HepG2 (cell line): ENCODE results near the gene C15orf62. TPM values are rescaled to one million over a fixed set of nuclear protein-coding genes. Genes with fewer than 3 reads are reported as not detected.
A peak's percentile ranks its signal among the peaks of the same experiment; 100 is the strongest.

Experiments
- CTCF ChIP-seq: sonication (generic); formaldehyde crosslinking; IDR thresholded peaks from 2 replicates; pipeline ENCODE4 v1.5.0; 2020; ENCODE audit warnings: mild to moderate bottlenecking, missing genetic modification reagents, moderate library complexity
- SP140L ChIP-seq: sonication (generic); formaldehyde crosslinking; IDR thresholded peaks from 2 replicates; pipeline ENCODE4 v1.4.0; 2020; ENCODE audit warnings: missing genetic modification reagents, borderline replicate concordance
- ZBED4 ChIP-seq: sonication (generic); formaldehyde crosslinking; IDR thresholded peaks from 2 replicates; pipeline ENCODE4 v1.4.0; 2020; ENCODE audit warnings: missing genetic modification reagents, borderline replicate concordance
- ZBTB20 ChIP-seq: sonication (generic); formaldehyde crosslinking; IDR thresholded peaks from 2 replicates; pipeline ENCODE4 v1.8.1; 2023; ENCODE audit warnings: missing genetic modification reagents, low read depth, mild to moderate bottlenecking, borderline replicate concordance
- ZNF460 ChIP-seq: sonication (generic); formaldehyde crosslinking; IDR thresholded peaks from 2 replicates; pipeline ENCODE4 v1.5.1; 2020; ENCODE audit warnings: missing genetic modification reagents, mild to moderate bottlenecking, borderline replicate concordance
- polyA plus RNA-seq, 8 experiments: library from polyadenylated mRNA; depleted of rRNA in 3 of 8; stranded (reverse) in 7 of 8; unstranded in 1 of 8; fragments of >200 nt; fragmentation: Illumina TruSeq in 4 of 8; extraction: Trizol in 4 of 8; gene quantifications; 2 replicates each; pipeline versions ENCODE4 v1.2.1 to v1.2.3, GENCODE V29; 2011 to 2016; ENCODE audit warnings: low read depth in 4 of 8, missing spikeins in 1 of 8, mixed read lengths in 1 of 8; ENCODE audit not compliant: insufficient read depth in 1 of 8
- total RNA-seq, 5 experiments: library from RNA; depleted of rRNA; stranded (reverse); fragments of >200 nt; fragmentation: Illumina TruSeq; extraction: Trizol; gene quantifications; 2 replicates each; pipeline ENCODE4 v1.2.3, GENCODE V29; 2016; ENCODE audit warnings: low read depth in 1 of 5
- TF ChIP-seq, protein P1 (sequence below): sonication (generic); formaldehyde crosslinking; IDR thresholded peaks from 2 replicates; pipeline ENCODE4 v1.5.0; 2020; ENCODE audit warnings: missing genetic modification reagents, mild to moderate bottlenecking, borderline replicate concordance
- TF ChIP-seq, protein P2 (sequence below): sonication (generic); formaldehyde crosslinking; IDR thresholded peaks from 2 replicates; pipeline ENCODE4 v1.4.0; 2020; ENCODE audit warnings: mild to moderate bottlenecking, missing genetic modification reagents

Gene C15orf62
- total and polyA plus RNA-seq, 2 of the 13 experiments (the other 11 are each of a cell fraction or from before 2014, with no cell fraction given) = 0.51 to 1.1 TPM

- no peak; the same call in 1 of the 2 replicates for TF ChIP-seq ZBED4 (CRISPR knock-in tag)
- TF ChIP-seq, protein P1, sequence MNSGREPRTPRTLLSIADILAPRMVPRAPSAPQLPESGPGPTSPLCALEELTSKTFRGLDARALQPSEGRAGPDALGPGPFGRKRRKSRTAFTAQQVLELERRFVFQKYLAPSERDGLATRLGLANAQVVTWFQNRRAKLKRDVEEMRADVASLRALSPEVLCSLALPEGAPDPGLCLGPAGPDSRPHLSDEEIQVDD = peak; percentile 58; the same call in 1 of the 2 replicates
- TF ChIP-seq ZBTB20 (CRISPR knock-in tag) = 0 out of 2 replicates have a peak, but pooled peaks have one; percentile 27
- TF ChIP-seq, protein P2, sequence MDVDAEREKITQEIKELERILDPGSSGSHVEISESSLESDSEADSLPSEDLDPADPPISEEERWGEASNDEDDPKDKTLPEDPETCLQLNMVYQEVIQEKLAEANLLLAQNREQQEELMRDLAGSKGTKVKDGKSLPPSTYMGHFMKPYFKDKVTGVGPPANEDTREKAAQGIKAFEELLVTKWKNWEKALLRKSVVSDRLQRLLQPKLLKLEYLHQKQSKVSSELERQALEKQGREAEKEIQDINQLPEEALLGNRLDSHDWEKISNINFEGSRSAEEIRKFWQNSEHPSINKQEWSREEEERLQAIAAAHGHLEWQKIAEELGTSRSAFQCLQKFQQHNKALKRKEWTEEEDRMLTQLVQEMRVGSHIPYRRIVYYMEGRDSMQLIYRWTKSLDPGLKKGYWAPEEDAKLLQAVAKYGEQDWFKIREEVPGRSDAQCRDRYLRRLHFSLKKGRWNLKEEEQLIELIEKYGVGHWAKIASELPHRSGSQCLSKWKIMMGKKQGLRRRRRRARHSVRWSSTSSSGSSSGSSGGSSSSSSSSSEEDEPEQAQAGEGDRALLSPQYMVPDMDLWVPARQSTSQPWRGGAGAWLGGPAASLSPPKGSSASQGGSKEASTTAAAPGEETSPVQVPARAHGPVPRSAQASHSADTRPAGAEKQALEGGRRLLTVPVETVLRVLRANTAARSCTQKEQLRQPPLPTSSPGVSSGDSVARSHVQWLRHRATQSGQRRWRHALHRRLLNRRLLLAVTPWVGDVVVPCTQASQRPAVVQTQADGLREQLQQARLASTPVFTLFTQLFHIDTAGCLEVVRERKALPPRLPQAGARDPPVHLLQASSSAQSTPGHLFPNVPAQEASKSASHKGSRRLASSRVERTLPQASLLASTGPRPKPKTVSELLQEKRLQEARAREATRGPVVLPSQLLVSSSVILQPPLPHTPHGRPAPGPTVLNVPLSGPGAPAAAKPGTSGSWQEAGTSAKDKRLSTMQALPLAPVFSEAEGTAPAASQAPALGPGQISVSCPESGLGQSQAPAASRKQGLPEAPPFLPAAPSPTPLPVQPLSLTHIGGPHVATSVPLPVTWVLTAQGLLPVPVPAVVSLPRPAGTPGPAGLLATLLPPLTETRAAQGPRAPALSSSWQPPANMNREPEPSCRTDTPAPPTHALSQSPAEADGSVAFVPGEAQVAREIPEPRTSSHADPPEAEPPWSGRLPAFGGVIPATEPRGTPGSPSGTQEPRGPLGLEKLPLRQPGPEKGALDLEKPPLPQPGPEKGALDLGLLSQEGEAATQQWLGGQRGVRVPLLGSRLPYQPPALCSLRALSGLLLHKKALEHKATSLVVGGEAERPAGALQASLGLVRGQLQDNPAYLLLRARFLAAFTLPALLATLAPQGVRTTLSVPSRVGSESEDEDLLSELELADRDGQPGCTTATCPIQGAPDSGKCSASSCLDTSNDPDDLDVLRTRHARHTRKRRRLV = peak; percentile 84
- no peak; the same call in 1 of the 2 replicates for TF ChIP-seq ZNF460 (CRISPR knock-in tag)
- TF ChIP-seq SP140L (CRISPR knock-in tag) = 0 out of 2 replicates have a peak, but pooled peaks have one; percentile 8
- TF ChIP-seq CTCF (CRISPR knock-in tag) = 0 out of 2 replicates have a peak, but pooled peaks have one; percentile 13
Observed at GRCh38 chr15:40807028-40807887, 37.5 kb downstream of the C15orf62 start, which contains the start of the genes DNAJC17 and ZFYVE19 (continued).
